AG09309 (cell line): ENCODE results near the gene EGFR.

ENCODE experiments used
- DNase-seq: peaks from one replicate; pipeline ENCODE4 v3.0.0-alpha.2; 2010; ENCODE audit warnings: low read depth
- H3K4me3 ChIP-seq: 2 replicates; pipeline ENCODE4 v1.5.1; 2011; ENCODE audit warnings: mild to moderate bottlenecking, low read depth, low read length, moderate library complexity; ENCODE audit not compliant: control insufficient read depth
- CTCF ChIP-seq: IDR thresholded peaks from 2 replicates; pipeline ENCODE4 v1.5.1; 2011; ENCODE audit warnings: mild to moderate bottlenecking, low read depth, low read length, inconsistent platforms; ENCODE audit not compliant: insufficient read depth, control insufficient read depth; ENCODE audit errors: missing control alignments

Gene EGFR

GRCh38 chr7:55112056-55112455, 93.2 kb downstream of the EGFR start:
- TF ChIP-seq CTCF, result no peak
- no peak for DNase-seq
- no peak overlapping the region for H3K4me3 ChIP-seq

DNA sequence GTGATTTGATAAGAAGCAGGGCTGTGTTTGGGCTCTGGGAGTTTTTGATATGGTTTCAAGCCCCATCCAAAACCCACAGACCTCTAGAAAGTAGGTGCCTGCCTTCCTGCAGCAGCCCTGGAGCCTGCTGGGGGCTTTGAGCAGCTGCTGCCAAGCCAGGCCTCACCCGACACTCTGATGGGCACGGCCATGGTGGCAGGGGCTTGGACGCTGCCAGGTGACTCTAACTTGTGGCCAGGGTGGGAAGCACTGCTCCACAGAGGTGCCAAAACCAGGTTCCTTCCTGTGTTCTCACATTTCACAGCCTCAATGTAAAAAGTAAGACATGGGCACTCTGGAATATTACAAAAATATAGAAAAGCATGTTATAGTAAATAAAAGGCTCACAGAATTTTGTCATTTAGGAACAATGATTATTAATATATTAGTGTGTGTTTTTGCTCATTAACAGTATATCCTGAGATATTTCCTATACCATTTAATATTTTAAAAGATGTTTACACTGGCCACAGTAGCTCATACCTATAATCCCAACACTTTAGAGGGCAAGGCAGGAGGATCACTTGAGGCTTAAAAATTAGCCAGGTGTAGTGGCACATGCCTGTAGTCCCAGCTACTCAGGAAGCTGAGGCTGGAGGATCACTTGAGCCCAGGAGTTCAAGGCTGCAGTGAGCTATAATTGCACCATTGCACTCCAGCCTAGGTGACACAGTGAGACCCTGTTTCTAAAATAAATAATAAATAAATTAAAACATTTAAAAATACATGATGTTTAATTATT, 95.1 kb downstream of the EGFR start:
- no peak for TF ChIP-seq CTCF
- no peak for DNase-seq
- no peak overlapping the region for H3K4me3 ChIP-seq

DNA sequence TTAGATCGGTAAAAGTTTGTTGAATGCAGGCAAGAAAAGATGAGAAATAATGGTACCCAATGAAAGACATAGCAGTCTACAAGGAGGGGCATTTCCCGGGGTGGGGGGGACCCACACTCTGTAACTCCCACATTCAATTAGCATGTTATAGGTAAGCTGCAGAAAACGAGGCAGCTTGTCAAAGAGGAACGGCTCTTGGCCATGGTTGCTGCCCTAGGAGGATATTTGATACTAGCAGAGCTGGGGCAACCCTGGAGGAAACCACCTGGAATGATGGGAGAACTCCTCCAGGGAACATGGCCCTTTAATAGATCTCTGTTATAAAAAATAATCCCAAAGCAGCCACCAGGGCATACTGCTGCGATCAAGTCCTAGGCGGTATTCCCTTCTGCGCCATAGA, 98.5 kb downstream of the EGFR start:
- DNase-seq, result no peak
- H3K4me3 ChIP-seq, result no peak overlapping the region
- TF ChIP-seq CTCF, result no peak

- no peak overlapping the region for H3K4me3 ChIP-seq
- DNase-seq, result no peak
- TF ChIP-seq CTCF, result no peak
These were observed 99.6 kb downstream of the EGFR start for GRCh38 chr7:55118426-55118825.

DNA sequence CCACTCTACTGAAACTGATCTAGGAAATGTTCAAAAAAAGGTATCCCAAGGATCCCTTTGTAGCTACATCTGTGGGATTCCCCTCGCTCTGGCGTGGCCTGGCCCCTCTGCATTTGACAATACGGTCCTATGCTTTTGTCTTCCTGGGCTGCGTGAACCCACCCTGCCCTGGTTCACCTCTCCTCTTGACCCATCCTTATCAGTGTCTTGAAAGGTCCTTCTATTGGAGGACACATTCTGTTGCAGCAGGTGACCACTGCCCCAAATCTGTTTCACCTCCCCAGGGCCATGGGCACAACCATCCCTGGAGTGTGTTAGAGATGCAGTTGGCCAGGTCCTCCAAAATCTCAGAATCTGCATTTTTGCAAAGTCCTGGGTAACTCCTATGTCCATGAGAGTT, 100.8 kb downstream of the EGFR start:
- no peak for TF ChIP-seq CTCF
- H3K4me3 ChIP-seq, result no peak overlapping the region
- no peak for DNase-seq

DNA sequence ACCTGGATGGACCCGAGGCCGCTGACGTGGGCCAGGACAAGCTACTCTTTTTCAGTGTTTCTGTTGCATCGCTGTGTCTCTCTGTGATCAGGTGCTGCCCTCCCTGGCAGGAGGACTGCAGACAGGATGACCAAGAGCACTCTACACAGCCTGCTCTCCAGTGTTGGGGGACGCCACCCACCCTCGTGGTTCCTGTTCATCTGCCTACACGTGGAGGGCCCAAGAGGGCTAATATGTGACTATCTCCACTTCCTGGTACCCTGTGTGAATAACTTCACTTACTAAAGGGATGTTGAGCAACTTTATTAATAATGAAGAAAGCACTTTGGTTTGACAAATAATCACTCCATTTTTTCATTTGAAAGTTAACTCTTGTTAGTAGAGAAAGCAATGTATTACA, 101.3 kb downstream of the EGFR start:
- TF ChIP-seq CTCF, result no peak
- DNase-seq, result no peak
- H3K4me3 ChIP-seq, result no peak overlapping the region
